ENCODE results near the gene AGAP9.
"Not testable (repeated sequence)": the region's sequence is repeated elsewhere in the genome, so short reads cannot be mapped to it uniquely, and the experiment has no call there.

The AGAP9 gene

DNA sequence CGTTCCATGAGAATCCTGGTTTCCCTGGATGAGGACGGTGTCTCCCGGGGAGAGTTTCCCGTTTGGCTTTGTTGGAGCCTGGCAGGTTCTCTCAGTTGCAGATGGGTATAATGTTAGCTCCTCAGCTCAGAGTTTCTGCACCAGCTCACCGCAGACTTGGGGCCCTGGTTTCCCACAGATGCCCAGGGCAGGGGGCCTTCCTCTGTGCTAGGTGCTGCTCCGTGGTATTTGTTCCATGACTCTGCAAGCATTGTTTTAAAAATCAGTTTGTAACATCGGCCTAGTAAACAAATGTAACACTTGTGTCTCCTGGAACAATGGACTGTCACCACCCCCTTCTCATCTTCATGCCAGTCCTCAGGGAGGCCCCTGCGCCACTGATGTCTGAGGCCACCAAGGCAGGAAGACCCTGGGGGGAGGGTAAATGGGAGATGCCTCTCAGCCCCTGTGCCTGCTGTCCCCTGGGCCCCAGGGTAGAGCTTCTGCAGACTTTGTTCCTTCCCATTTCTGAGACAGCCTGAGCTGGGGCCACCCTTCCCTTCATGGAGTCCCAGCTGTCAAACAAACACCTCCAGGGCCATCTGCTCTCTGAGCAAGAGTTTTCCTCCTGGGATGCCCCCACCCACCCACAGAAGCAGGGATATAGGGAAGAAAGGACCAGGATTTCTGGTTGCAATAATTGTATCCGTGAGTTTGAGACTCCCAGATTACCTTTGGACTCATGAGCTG lies 67.9 kb downstream of the AGAP9 start:
- H3K27me3 ChIP-seq (ENCODE audit: control insufficient read depth, insufficient read depth, low read length); H3K27ac ChIP-seq (ENCODE audit: low read length); H3K9ac ChIP-seq (ENCODE audit: low read length); H3K4me3 ChIP-seq (ENCODE audit: low read length); H3K4me1 ChIP-seq (ENCODE audit: control insufficient read depth, low read depth, low read length); H3K9me3 ChIP-seq (ENCODE audit: control insufficient read depth, low read depth, low read length); H3K36me3 ChIP-seq (ENCODE audit: control insufficient read depth, low read depth, low read length): not testable (repeated sequence)

DNA sequence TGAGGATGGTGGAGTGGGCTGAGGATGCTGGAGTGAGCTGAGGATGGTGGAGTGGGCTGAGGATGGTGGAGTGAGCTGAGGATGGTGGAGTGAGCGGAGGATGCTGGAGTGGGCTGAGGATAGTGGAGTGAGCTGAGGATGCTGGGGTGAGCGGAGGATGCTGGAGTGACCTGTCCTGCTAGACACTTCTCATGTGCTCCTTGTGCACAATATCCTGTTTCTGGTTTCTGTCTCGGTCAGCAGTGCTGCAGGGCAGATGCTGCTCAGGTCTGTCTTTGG lies 68.7 kb downstream of the AGAP9 start:
- H3K27me3 ChIP-seq (ENCODE audit: control insufficient read depth, insufficient read depth, low read length), result no peaks in the 10 kb centered on the region

DNA sequence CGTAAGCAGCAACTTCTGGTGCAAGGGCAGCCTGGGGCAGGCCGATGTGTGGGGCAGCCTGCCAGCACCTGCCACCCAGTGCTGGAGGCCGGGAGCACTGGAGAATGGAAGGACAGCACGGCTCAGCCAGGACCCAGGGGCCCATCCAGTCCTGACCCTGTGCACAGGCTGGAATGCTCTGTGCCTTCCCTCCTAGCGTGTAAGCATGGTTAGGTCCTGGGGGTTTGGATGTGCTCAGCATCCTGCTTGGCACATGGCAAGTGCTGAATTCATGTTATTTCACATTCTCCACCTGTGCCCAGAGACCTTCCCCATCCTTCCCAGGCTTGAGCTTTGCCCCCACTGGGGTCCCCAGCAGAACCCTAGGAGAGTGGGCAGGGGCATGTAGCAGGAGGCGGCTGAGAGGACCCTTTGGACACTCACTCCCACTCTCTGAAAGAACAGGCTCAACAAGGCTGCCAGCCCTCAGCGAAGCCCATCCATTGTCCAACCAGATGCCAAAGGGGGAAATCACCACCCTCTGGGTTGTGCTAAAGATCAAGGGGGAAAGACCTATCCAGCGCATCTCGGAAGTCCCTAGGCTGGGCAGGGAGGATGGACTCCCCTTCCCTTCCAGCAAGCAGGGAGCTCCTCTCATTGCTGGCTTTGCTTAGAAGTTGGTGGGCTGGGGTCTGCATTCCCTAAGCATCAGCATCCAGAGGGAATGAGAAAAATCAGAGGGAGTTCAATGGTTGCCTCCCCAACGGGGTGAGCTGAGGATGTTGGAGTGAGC lies 69.2 kb downstream of the AGAP9 start:
- Histone ChIP-seq H3K4me1 (ENCODE audit: control insufficient read depth, low read depth, low read length) (no peaks in the 10 kb centered on the region), H3K27me3 (ENCODE audit: control insufficient read depth, insufficient read depth, low read length) (no peaks in the 10 kb centered on the region), H3K4me3 (ENCODE audit: low read length) (no peak overlapping the region)

More for the DNA sequence above, 68.7 kb downstream of the AGAP9 start:
- H3K4me3 ChIP-seq (ENCODE audit: low read length), result no peak overlapping the region
- no peaks in the 10 kb centered on the region for H3K4me1 ChIP-seq (ENCODE audit: control insufficient read depth, low read depth, low read length)
- H3K27ac ChIP-seq (ENCODE audit: low read length), result no peak overlapping the region
- no peaks in the 10 kb centered on the region for H3K36me3 ChIP-seq (ENCODE audit: control insufficient read depth, low read depth, low read length)
- H3K9me3 ChIP-seq (ENCODE audit: control insufficient read depth, low read depth, low read length), result no peaks in the 10 kb centered on the region
- no peak overlapping the region for H3K9ac ChIP-seq (ENCODE audit: low read length)

DNA sequence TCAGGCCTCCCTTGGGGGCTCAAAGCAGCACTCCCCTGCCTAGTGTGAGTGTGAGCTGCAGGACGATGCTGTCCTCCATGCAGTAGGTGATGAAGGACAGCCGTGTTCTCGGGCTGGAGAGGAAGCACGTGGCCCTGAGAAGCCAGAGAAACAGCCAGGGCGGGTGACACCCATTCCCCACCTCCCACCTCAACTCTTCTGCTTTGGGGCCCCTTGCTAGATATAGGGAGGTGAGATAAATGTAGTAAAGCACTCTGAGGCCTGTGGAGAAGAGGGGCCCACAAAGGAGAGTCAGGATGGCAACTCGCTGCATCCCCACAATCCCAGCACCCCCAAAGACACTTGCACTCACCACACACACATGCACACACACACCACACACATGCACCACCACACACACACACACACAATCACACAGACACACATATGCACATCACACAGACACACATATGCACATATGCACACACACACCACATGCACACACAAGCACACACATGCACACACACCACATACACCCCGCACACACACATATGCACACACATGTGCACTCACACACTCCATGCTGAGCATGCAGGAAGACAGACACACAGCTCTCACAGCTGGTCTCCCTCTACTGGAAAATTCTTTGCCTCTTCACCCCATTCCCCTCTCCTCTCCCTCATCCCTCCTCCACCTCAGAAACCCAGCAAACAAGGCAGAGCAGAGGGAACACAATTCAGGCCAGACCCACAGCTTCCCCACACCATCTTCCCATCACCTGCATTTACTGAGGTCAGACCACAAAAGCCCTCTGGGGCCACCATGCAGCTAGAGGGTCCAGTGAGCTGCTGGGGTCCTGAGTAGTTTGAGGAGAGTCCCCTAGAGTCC lies 70.1 kb downstream of the AGAP9 start:
- H3K4me1 ChIP-seq (ENCODE audit: control insufficient read depth, low read depth, low read length), result no peaks in the 10 kb centered on the region
- no peak overlapping the region for H3K4me3 ChIP-seq (ENCODE audit: low read length)
- no peak overlapping the region for H3K27ac ChIP-seq (ENCODE audit: low read length)
- no peak overlapping the region for H3K9ac ChIP-seq (ENCODE audit: low read length)
- H3K9me3 ChIP-seq (ENCODE audit: control insufficient read depth, low read depth, low read length), result no peaks in the 10 kb centered on the region
- H3K27me3 ChIP-seq (ENCODE audit: control insufficient read depth, insufficient read depth, low read length), result no peaks in the 10 kb centered on the region
- H3K36me3 ChIP-seq (ENCODE audit: control insufficient read depth, low read depth, low read length), result no peaks in the 10 kb centered on the region

More for the DNA sequence above, 69.2 kb downstream of the AGAP9 start:
- Histone ChIP-seq H3K9me3 (ENCODE audit: control insufficient read depth, low read depth, low read length) (no peaks in the 10 kb centered on the region), H3K27ac (ENCODE audit: low read length) (no peak overlapping the region), H3K9ac (ENCODE audit: low read length) (no peak overlapping the region), H3K36me3 (ENCODE audit: control insufficient read depth, low read depth, low read length) (no peaks in the 10 kb centered on the region)

DNA sequence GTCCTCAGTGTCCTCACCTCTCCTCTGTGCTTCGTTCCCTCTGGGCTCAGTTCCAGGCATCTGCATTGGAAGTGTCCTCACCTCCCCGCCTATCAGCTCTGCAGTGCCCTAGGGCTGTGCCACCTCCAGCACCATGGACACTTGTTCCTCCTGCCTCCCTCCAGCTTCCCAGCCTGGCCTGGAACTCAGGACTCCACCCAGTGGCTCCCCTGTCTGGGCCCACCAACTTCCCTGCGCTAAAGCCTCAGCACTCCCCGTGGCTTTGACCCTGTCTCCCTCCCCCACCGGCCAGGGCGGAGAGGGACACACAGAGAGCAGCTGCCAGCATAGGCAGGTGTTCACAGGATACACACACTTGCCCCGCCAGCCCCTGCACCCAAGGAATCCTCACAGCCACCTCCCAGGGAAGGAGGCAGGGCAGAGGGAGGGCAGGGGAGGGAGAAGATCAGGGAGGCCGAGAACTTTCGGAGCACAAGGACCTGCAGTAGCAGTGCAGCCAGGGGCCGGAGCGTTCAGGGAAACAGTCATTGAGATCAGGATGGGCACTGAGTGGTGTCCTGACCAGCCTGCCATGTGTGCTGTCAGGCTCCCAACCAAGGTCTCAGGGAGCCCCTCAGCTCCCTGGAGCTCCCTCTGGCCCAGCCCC lies 70.8 kb downstream of the AGAP9 start:
- Histone ChIP-seq H3K9me3 (ENCODE audit: control insufficient read depth, low read depth, low read length) (no peaks in the 10 kb centered on the region), H3K4me3 (ENCODE audit: low read length) (no peak overlapping the region), H3K4me1 (ENCODE audit: control insufficient read depth, low read depth, low read length) (no peaks in the 10 kb centered on the region), H3K36me3 (ENCODE audit: control insufficient read depth, low read depth, low read length) (no peaks in the 10 kb centered on the region), H3K27me3 (ENCODE audit: control insufficient read depth, insufficient read depth, low read length) (no peaks in the 10 kb centered on the region), H3K27ac (ENCODE audit: low read length) (no peak overlapping the region), H3K9ac (ENCODE audit: low read length) (no peak overlapping the region)

DNA sequence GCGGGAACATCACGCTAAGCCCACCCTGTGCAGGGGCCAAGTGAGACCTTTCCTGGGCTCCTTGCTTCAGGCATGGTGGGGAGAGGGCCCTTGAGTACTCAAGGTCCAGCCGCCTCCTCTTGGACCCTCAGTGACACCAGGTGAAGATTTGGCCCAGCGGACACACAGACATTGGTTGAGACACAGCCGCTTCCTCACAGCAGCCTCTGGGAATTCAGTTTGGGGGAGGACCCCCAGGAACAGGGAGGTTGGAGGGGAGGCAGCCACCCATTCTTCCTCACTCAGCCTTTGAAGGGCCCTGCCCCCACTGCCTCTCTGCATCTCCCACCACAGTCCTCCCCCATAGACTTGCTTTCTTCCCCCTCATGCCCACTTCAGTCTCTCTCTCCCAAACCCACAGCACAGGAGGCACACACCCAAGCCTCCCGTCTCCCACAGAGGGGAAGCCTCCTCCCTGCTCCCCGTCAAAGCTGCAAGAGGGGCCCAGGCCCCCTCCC lies 71.4 kb downstream of the AGAP9 start:
- no peak overlapping the region for H3K4me3 ChIP-seq (ENCODE audit: low read length)
- no peaks in the 10 kb centered on the region for H3K27me3 ChIP-seq (ENCODE audit: control insufficient read depth, insufficient read depth, low read length)
- H3K4me1 ChIP-seq (ENCODE audit: control insufficient read depth, low read depth, low read length), result no peaks in the 10 kb centered on the region
- H3K9me3 ChIP-seq (ENCODE audit: control insufficient read depth, low read depth, low read length), result no peaks in the 10 kb centered on the region
- H3K9ac ChIP-seq (ENCODE audit: low read length), result no peak overlapping the region
- no peak overlapping the region for H3K27ac ChIP-seq (ENCODE audit: low read length)
- no peaks in the 10 kb centered on the region for H3K36me3 ChIP-seq (ENCODE audit: control insufficient read depth, low read depth, low read length)
